HPDE6-E6E7 (cell line): ENCODE results near the gene RIMBP2.

Experiments used
- DNase-seq: peaks from one replicate; pipeline ENCODE4 v3.0.0; 2011; ENCODE audit warnings: missing footprints; ENCODE audit errors: extremely low spot score

Gene RIMBP2

GRCh38 chr12:130571734-130572133, 144.4 kb downstream of the RIMBP2 start:
- DNase-seq, result no peak

- no peak for DNase-seq
Measured at GRCh38 chr12:130571089-130571488, 145.0 kb downstream of the RIMBP2 start.

- DNase-seq, result no peak
Measured at GRCh38 chr12:130569521-130569920, 146.6 kb downstream of the RIMBP2 start.

GRCh38 chr12:130568501-130568900, 147.6 kb downstream of the RIMBP2 start:
- DNase-seq, result no peak

GRCh38 chr12:130568041-130568440, 148.1 kb downstream of the RIMBP2 start:
- no peak for DNase-seq

- DNase-seq, result no peak
Measured at GRCh38 chr12:130566446-130567155, 149.5 kb downstream of the RIMBP2 start.

GRCh38 chr12:130565189-130565588, 150.9 kb downstream of the RIMBP2 start:
- no peak for DNase-seq

GRCh38 chr12:130563323-130563722, 152.8 kb downstream of the RIMBP2 start:
- no peak for DNase-seq

GRCh38 chr12:130562716-130563115, 153.4 kb downstream of the RIMBP2 start:
- no peak for DNase-seq

GRCh38 chr12:130560321-130560720, 155.8 kb downstream of the RIMBP2 start:
- no peak for DNase-seq

GRCh38 chr12:130559806-130560205, 156.3 kb downstream of the RIMBP2 start:
- no peak for DNase-seq

GRCh38 chr12:130557886-130558765, 158.0 kb downstream of the RIMBP2 start:
- DNase-seq, result no peak

GRCh38 chr12:130557201-130557600, 158.9 kb downstream of the RIMBP2 start:
- no peak for DNase-seq

- DNase-seq, result no peak
Measured at GRCh38 chr12:130556486-130557055, 159.5 kb downstream of the RIMBP2 start.

- no peak for DNase-seq
Measured at GRCh38 chr12:130555628-130556485, 160.2 kb downstream of the RIMBP2 start.

GRCh38 chr12:130555221-130555620, 160.9 kb downstream of the RIMBP2 start:
- DNase-seq, result no peak

- DNase-seq, result no peak
Measured at GRCh38 chr12:130552483-130552996, 163.6 kb downstream of the RIMBP2 start.

- no peak for DNase-seq
Measured at GRCh38 chr12:130549361-130549760, 166.7 kb downstream of the RIMBP2 start.

- no peak for DNase-seq
Measured at GRCh38 chr12:130547480-130548155, 168.5 kb downstream of the RIMBP2 start.

- DNase-seq, result no peak
Measured at GRCh38 chr12:130546494-130546893, 169.6 kb downstream of the RIMBP2 start.

GRCh38 chr12:130545475-130545874, 170.6 kb downstream of the RIMBP2 start:
- DNase-seq, result no peak
